Mesendoderm (in vitro differentiated cells): ENCODE results near the gene LRRC18.

ENCODE experiments used
- DNase-seq: peaks from one replicate; pipeline ENCODE4 v3.0.0; 2013
- H2AK5ac ChIP-seq: 2 replicates; pipeline ENCODE4 v1.6.1; 2013; ENCODE audit warnings: low read length, inconsistent platforms
- H2BK120ac ChIP-seq: 2 replicates; pipeline ENCODE4 v1.6.1; 2013; ENCODE audit warnings: low read depth, mild to moderate bottlenecking, low read length, moderate library complexity, mixed read lengths
- H2BK15ac ChIP-seq: replicated peaks from 2 replicates; pipeline ENCODE4 v1.6.1; 2013; ENCODE audit warnings: low read depth, mild to moderate bottlenecking, moderate library complexity
- H2BK5ac ChIP-seq: 2 replicates; pipeline ENCODE4 v1.6.1; 2013; ENCODE audit warnings: low read length, inconsistent platforms
- H3K18ac ChIP-seq: 2 replicates; pipeline ENCODE4 v1.6.1; 2013; ENCODE audit warnings: mild to moderate bottlenecking, low read length, mixed read lengths
- H3K23ac ChIP-seq: one replicate; pipeline ENCODE4 v1.6.1; 2013; ENCODE audit warnings: low read length
- H3K27ac ChIP-seq: 2 replicates; pipeline ENCODE4 v1.5.1; 2013; ENCODE audit warnings: low read depth, mild to moderate bottlenecking, inconsistent platforms, low read length, moderate library complexity
- H3K27me3 ChIP-seq: 2 replicates; pipeline ENCODE4 v1.6.1; 2013; ENCODE audit warnings: low read length, control low read depth, mild to moderate bottlenecking, inconsistent platforms; ENCODE audit not compliant: insufficient read depth, poor library complexity
- H3K36me3 ChIP-seq: 2 replicates; pipeline ENCODE4 v1.6.1; 2013; ENCODE audit warnings: low read length, inconsistent platforms; ENCODE audit not compliant: control insufficient read depth, insufficient read depth
- H3K4ac ChIP-seq: one replicate; pipeline ENCODE4 v1.6.1; 2013; ENCODE audit warnings: low read depth, mild to moderate bottlenecking, low read length, moderate library complexity
- H3K4me1 ChIP-seq: 2 replicates; pipeline ENCODE4 v1.6.1; 2013; ENCODE audit warnings: low read depth, low read length, inconsistent platforms; ENCODE audit not compliant: control insufficient read depth
- H3K4me2 ChIP-seq: 2 replicates; pipeline ENCODE4 v1.6.1; 2013; ENCODE audit warnings: low read length
- H3K4me3 ChIP-seq: 2 replicates; pipeline ENCODE4 v1.5.1; 2013; ENCODE audit warnings: mild to moderate bottlenecking, low read length
- H3K56ac ChIP-seq: one replicate; pipeline ENCODE4 v1.6.1; 2013; ENCODE audit warnings: low read length
- H3K79me1 ChIP-seq: 2 replicates; pipeline ENCODE4 v1.6.1; 2013; ENCODE audit warnings: low read length, inconsistent platforms
- H3K79me2 ChIP-seq: 2 replicates; pipeline ENCODE4 v1.6.1; 2013; ENCODE audit warnings: mild to moderate bottlenecking, low read length; ENCODE audit not compliant: control insufficient read depth, insufficient read depth
- H3K9ac ChIP-seq: 2 replicates; pipeline ENCODE4 v1.6.1; 2013; ENCODE audit warnings: low read length, inconsistent platforms
- H4K5ac ChIP-seq: one replicate; pipeline ENCODE4 v1.6.1; 2013; ENCODE audit warnings: low read length
- H4K8ac ChIP-seq: one replicate; pipeline ENCODE4 v1.6.1; 2013; ENCODE audit warnings: low read depth, mild to moderate bottlenecking, control low read depth, low read length, moderate library complexity
- WGBS: extraction: QIAGEN DNeasy Blood & Tissue Kit; methylation state at CpG from one replicate; pipeline ENCODE4 v1.1.7; 2013; ENCODE audit warnings: low lambda C conversion rate, missing lambda C conversion rate; ENCODE audit not compliant: insufficient coverage; ENCODE audit errors: extremely low coverage; 5-methylcytosine and 5-hydroxymethylcytosine counted together

The LRRC18 gene

DNA sequence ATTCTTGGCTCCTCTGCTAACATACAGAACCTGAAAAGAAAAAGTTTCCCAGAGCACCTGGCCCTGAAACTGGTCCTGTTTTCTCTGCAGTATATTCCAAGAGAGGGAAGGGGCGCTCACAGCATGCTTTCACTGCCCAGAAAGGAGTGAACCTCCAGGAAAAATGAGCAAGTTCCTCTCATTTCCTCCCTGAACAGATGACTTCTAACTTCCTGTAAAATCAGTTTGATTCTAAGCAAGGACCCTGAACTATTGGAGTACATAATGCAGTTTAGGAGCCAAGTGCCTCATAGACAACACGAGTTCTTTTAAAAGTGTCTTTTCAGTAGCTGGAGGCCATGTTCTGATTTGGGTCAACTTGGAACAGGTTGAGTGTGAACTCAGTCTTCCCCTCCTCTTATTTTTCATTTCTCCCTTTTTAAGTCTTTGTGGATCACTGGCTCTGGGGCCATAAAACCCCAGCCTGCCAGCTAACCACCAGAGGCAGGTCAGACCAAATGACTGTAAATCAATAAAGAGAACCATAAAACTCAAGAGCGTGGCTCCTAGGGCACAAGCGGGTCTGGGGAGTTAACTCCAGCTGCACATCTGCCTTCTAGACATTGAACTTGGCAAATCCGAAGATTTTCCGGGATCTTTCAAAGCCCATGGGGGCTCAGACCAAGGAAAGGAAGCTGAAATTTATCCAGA is 5.9 kb upstream of the LRRC18 start:
- H4K5ac ChIP-seq: no peak overlapping the region
- H3K79me2 ChIP-seq: no peaks in the 10 kb centered on the region
- no peak overlapping the region for H3K4me2 ChIP-seq
- H3K27ac ChIP-seq: no peak overlapping the region
- H3K4ac ChIP-seq: no peak overlapping the region
- no peak overlapping the region for H2BK120ac ChIP-seq
- H3K23ac ChIP-seq: no peak overlapping the region
- WGBS: no CpG with 5 or more reads among the region's 6 CpGs
- H2BK15ac ChIP-seq: no peak overlapping the region
- no peak overlapping the region for H3K4me3 ChIP-seq
- no peak overlapping the region for H3K9ac ChIP-seq
- no peaks in the 10 kb centered on the region for H3K27me3 ChIP-seq
- H3K79me1 ChIP-seq: no peaks in the 10 kb centered on the region
- no peak overlapping the region for H2AK5ac ChIP-seq
- H2BK5ac ChIP-seq: no peak overlapping the region
- no peak for DNase-seq
- H3K56ac ChIP-seq: no peak overlapping the region
- H3K4me1 ChIP-seq: no peaks in the 10 kb centered on the region
- H4K8ac ChIP-seq: no peak overlapping the region
- no peaks in the 10 kb centered on the region for H3K36me3 ChIP-seq
- no peak overlapping the region for H3K18ac ChIP-seq

DNA sequence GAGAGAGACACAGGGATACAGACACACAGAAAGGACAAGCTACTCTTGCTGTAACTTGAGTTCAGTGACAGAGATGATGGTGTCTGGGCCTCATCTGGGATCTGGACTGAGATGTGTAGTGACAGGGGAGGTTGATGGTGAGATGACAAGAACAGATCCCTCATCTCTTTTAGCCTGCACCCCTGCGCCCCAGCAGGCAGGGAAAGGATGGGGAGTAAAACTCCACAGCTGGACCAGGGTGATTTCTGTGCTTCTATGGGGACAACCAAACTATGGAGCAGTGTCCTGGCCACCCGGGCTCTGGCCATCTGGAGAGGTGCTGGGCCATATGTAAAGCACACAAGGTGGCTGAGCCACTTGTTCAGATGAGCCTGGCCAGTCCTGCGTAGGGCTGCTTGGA is 4.5 kb upstream of the LRRC18 start:
- no peak overlapping the region for H4K5ac ChIP-seq
- no peak overlapping the region for H2BK15ac ChIP-seq
- DNase-seq: no peak
- H3K4ac ChIP-seq: no peak overlapping the region
- H3K79me1 ChIP-seq: no peaks in the 10 kb centered on the region
- no peaks in the 10 kb centered on the region for H3K27me3 ChIP-seq
- H3K18ac ChIP-seq: no peak overlapping the region
- no CpG with 5 or more reads among the region's 3 CpGs for WGBS
- no peaks in the 10 kb centered on the region for H3K36me3 ChIP-seq
- H3K79me2 ChIP-seq: no peaks in the 10 kb centered on the region
- H2AK5ac ChIP-seq: no peak overlapping the region
- no peak overlapping the region for H3K9ac ChIP-seq
- no peak overlapping the region for H3K4me2 ChIP-seq
- no peak overlapping the region for H3K23ac ChIP-seq
- H4K8ac ChIP-seq: no peak overlapping the region
- no peak overlapping the region for H3K27ac ChIP-seq
- no peak overlapping the region for H3K56ac ChIP-seq
- H2BK120ac ChIP-seq: no peak overlapping the region
- no peak overlapping the region for H2BK5ac ChIP-seq
- no peaks in the 10 kb centered on the region for H3K4me1 ChIP-seq
- H3K4me3 ChIP-seq: no peak overlapping the region

DNA sequence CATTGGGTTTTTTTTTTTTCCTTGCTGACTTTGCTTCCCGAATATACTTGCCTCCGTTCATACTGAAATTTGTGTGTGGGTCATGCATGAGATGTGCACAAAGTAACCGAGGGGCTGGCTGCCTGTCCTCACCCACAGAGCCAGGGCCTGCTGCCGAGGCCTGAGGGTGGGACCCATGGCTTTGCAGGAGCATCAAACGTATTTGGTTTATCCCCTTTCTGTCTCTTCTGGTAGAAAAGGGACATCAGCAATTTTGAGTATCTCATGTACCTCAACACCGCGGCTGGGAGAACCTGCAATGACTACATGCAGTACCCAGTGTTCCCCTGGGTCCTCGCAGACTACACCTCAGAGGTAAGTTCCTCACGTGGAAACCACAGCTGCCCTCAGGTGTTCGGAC is 3.5 kb upstream of the LRRC18 start:
- Histone ChIP-seq H3K4me3 (no peak overlapping the region), H2BK5ac (no peak overlapping the region), H3K27me3 (no peaks in the 10 kb centered on the region), H3K36me3 (no peaks in the 10 kb centered on the region), H4K5ac (no peak overlapping the region), H3K4me1 (no peaks in the 10 kb centered on the region), H3K56ac (no peak overlapping the region), H4K8ac (no peak overlapping the region), H2AK5ac (no peak overlapping the region), H3K27ac (no peak overlapping the region), H3K79me1 (no peaks in the 10 kb centered on the region), H3K18ac (no peak overlapping the region), H3K4me2 (no peak overlapping the region), H3K9ac (no peak overlapping the region), H3K23ac (no peak overlapping the region), H2BK15ac (no peak overlapping the region), H3K79me2 (no peaks in the 10 kb centered on the region), H2BK120ac (no peak overlapping the region), H3K4ac (no peak overlapping the region)
- WGBS: no CpG with 5 or more reads among the region's 10 CpGs
- DNase-seq: no peak

DNA sequence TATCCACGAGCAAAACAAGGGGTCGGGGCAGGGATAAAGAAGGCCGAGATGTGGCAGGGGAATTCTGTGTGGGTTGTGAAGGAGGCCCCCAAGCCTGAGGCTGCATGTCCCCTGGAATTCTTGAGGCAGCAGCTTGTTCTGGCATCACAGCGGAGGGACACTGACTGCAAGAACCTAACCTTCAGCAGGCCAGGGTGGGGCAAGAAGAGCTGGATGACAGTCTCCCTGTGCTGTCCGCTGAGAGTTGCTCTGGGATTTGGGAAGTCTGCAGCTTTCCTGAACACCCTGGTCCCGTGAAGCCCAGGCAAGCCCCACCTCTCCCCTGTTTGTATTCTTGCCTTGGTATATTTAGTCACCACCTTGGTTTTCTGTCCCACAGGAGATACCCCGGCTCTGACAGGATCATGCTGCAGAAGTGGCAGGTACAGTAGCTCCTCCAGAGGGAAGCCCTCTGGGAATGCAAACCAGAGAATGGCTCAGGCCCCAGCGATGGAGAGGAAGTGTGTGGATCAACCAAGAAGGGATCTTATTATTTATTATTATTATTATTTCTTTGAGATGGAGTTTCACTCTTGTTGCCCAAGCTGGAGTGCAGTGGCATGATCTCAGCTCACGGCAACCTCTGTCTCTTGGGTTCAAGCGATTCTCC is 1.9 kb upstream of the LRRC18 start:
- Histone ChIP-seq H2BK120ac (no peak overlapping the region), H3K4ac (no peak overlapping the region), H3K79me1 (no peaks in the 10 kb centered on the region), H3K79me2 (no peaks in the 10 kb centered on the region), H3K27ac (no peak overlapping the region), H2BK15ac (no peak overlapping the region), H2AK5ac (no peak overlapping the region), H4K5ac (no peak overlapping the region), H3K56ac (no peak overlapping the region), H4K8ac (no peak overlapping the region), H3K4me2 (no peak overlapping the region), H3K4me1 (no peaks in the 10 kb centered on the region), H3K18ac (no peak overlapping the region), H3K9ac (no peak overlapping the region), H3K27me3 (no peaks in the 10 kb centered on the region), H2BK5ac (no peak overlapping the region), H3K23ac (no peak overlapping the region), H3K36me3 (no peaks in the 10 kb centered on the region), H3K4me3 (no peak overlapping the region)
- no peak for DNase-seq
- no CpG with 5 or more reads among the region's 10 CpGs for WGBS

DNA sequence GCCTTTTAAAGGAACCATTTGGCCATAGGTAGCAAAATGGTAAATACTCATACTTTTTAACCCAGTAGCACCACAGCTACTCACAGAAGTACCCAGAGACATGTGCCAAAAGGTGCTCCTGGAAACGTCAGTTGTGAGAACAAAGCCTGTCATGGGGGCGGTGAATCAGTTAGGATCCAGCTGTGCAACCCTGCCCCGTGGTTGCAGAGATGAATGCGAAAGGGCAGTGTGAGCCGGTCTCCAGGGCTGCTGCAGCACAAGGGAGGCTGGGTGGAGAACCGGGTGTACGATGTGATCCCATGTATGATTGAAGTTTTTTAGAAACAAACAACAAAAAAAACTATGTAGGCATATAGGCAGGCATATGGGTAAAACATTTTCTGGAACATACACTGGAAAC is 1.3 kb upstream of the LRRC18 start:
- H2BK120ac ChIP-seq: no peak overlapping the region
- H3K79me2 ChIP-seq: no peaks in the 10 kb centered on the region
- no peaks in the 10 kb centered on the region for H3K36me3 ChIP-seq
- H3K4ac ChIP-seq: no peak overlapping the region
- H4K5ac ChIP-seq: no peak overlapping the region
- no peak overlapping the region for H3K9ac ChIP-seq
- no peak overlapping the region for H2AK5ac ChIP-seq
- H3K4me3 ChIP-seq: no peak overlapping the region
- H4K8ac ChIP-seq: no peak overlapping the region
- no peak overlapping the region for H3K56ac ChIP-seq
- H3K23ac ChIP-seq: no peak overlapping the region
- no peaks in the 10 kb centered on the region for H3K27me3 ChIP-seq
- H2BK5ac ChIP-seq: no peak overlapping the region
- H3K79me1 ChIP-seq: no peaks in the 10 kb centered on the region
- H3K4me1 ChIP-seq: no peaks in the 10 kb centered on the region
- H2BK15ac ChIP-seq: no peak overlapping the region
- H3K27ac ChIP-seq: no peak overlapping the region
- no CpG with 5 or more reads among the region's 7 CpGs for WGBS
- H3K18ac ChIP-seq: no peak overlapping the region
- H3K4me2 ChIP-seq: no peak overlapping the region
- no peak for DNase-seq

DNA sequence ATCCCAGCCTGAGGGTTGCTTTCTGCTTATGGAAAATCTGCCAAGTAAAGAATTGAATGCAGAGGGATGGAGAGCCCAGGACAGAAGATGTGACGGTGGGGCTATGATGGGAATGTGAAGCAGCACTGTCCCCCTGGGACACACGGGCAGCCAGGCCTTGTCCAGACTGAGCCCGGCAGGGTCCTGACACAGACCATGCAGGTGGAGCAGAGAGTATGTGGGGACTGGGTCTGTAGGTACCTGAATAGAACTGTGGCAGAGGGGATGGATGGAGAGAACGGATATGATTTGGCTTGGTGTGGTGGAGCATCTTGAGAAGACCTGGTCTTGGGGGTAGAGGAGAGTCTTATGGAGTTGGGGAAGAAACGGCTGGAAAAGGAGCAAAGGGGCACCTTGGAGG is 732 bp upstream of the LRRC18 start:
- H2BK15ac ChIP-seq: no peak overlapping the region
- DNase-seq: no peak
- H2AK5ac ChIP-seq: no peak overlapping the region
- no peak overlapping the region for H4K8ac ChIP-seq
- no peak overlapping the region for H4K5ac ChIP-seq
- H3K4ac ChIP-seq: no peak overlapping the region
- H3K36me3 ChIP-seq: no peaks in the 10 kb centered on the region
- WGBS: no CpG with 5 or more reads among the region's 5 CpGs
- H3K18ac ChIP-seq: no peak overlapping the region
- no peak overlapping the region for H3K27ac ChIP-seq
- H3K4me3 ChIP-seq: no peak overlapping the region
- H3K79me2 ChIP-seq: no peaks in the 10 kb centered on the region
- no peaks in the 10 kb centered on the region for H3K79me1 ChIP-seq
- no peak overlapping the region for H3K23ac ChIP-seq
- no peak overlapping the region for H2BK120ac ChIP-seq
- no peak overlapping the region for H3K56ac ChIP-seq
- H3K4me1 ChIP-seq: no peaks in the 10 kb centered on the region
- H3K4me2 ChIP-seq: no peak overlapping the region
- no peak overlapping the region for H2BK5ac ChIP-seq
- H3K9ac ChIP-seq: no peak overlapping the region
- no peaks in the 10 kb centered on the region for H3K27me3 ChIP-seq
